Right atrium auricular region (tissue), 2 donors: ENCODE data around the gene FAU. TPM values are rescaled to one million over a fixed set of nuclear protein-coding genes. Genes with fewer than 3 reads are reported as not detected.

ENCODE experiments used
- DNase-seq: peaks from one replicate; pipeline ENCODE4 v3.0.0-alpha.2; 2019; ENCODE audit warnings: low spot score
- H3K27ac ChIP-seq, 2 donors: fragments of 200-600 bp; sonication (generic); 1 replicate in 1 of 2; 2 replicates in 1 of 2; pipeline ENCODE4 v1.5.1; 2016 to 2019
- H3K27me3 ChIP-seq, 2 donors: fragments of 200-600 bp; sonication (generic); one replicate each; pipeline versions ENCODE4 v1.5.1 to v1.6.0; 2017 to 2019
- H3K36me3 ChIP-seq: fragments of 200-600 bp; sonication (generic); one replicate; pipeline ENCODE4 v1.5.1; 2016
- H3K4me1 ChIP-seq, 2 donors: fragments of 200-600 bp; sonication (generic); one replicate each; pipeline versions ENCODE4 v1.5.1 to v1.6.0; 2017 to 2019
- H3K4me3 ChIP-seq, 2 donors: fragments of 200-600 bp; sonication (generic); 1 replicate in 1 of 2; 2 replicates in 1 of 2; pipeline ENCODE4 v1.5.1; 2017 to 2019; ENCODE audit warnings: mild to moderate bottlenecking in 1 of 2, moderate library complexity in 1 of 2
- H3K9me3 ChIP-seq, 2 donors: fragments of 200-600 bp; sonication (generic); one replicate each; pipeline ENCODE4 v1.5.1; 2019
- CTCF ChIP-seq, 2 donors: fragments of 200-600 bp; sonication (generic); IDR thresholded peaks; one replicate each; pipeline ENCODE4 v1.5.1; 2019; ENCODE audit warnings: antibody characterized with exemption in 2 of 2
- total RNA-seq, 2 donors: library from RNA; depleted of rRNA; stranded (reverse); fragments of >200 nt; gene quantifications; one replicate each; pipeline ENCODE4 v1.1.0, GENCODE V29; 2016

Gene FAU
- total RNA-seq, 2 donors from 2014 or later: 361 to 585 TPM

GRCh38 chr11:65083134-65083833 lies 38.6 kb downstream of the FAU start:
- Histone ChIP-seq H3K4me1 (peaks cover 0 to 24% of the 10 kb centered on the region in 2 donors), H3K27ac (peak overlapping the region; percentile 90 to 93), H3K4me3 (peak overlapping the region; percentile 91 to 92), H3K27me3 (no peaks in the 10 kb centered on the region), H3K36me3 (peaks cover 16% of the 10 kb centered on the region), H3K9me3 (no peaks in the 10 kb centered on the region)
- no peak for DNase-seq
- TF ChIP-seq CTCF (IDR thresholded peaks at IDR 0.05): no peak

DNA sequence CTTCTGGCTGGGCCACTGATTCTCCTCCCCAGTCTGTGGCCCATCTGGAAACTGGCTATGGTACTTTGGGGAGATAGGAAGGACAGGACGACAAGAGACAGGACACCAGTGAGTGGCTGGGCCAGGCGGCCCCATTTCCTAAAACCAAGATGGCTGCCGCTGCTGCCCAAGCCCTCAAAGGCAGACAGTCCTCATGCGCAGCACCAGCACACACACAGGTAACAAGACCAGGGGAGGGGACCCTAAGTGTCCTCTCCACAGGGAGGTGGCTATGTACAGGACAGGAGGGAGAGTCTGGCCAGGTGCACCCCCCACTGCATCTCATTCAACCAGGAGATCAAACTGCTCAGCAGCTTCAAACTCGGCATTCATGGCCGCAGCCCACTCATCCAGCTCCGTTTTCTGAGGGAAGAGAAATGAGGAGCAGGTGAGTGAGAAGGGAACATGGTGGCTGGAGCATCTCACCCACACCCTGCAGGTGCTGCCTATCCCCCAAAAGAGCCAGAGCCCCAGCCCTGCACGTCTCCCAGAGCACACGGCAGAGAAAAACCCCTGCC lies 43.1 kb downstream of the FAU start:
- Histone ChIP-seq H3K4me1 (peaks cover 0 to 9% of the 10 kb centered on the region in 2 donors), H3K27ac (no peak overlapping the region), H3K27me3 (no peaks in the 10 kb centered on the region), H3K36me3 (no peaks in the 10 kb centered on the region), H3K4me3 (no peak overlapping the region), H3K9me3 (no peaks in the 10 kb centered on the region)
- DNase-seq: no peak
- no peak for TF ChIP-seq CTCF (IDR thresholded peaks at IDR 0.05)

GRCh38 chr11:65078151-65078550 lies 43.8 kb downstream of the FAU start:
- H3K9me3 ChIP-seq: no peaks in the 10 kb centered on the region
- no peaks in the 10 kb centered on the region for H3K27me3 ChIP-seq
- peak; percentile 32 to 55 for TF ChIP-seq CTCF (IDR thresholded peaks at IDR 0.05)
- no peak overlapping the region for H3K27ac ChIP-seq
- DNase-seq: no peak
- no peaks in the 10 kb centered on the region for H3K36me3 ChIP-seq
- no peak overlapping the region for H3K4me3 ChIP-seq
- H3K4me1 ChIP-seq: peaks cover 0 to 2% of the 10 kb centered on the region in 2 donors

DNA sequence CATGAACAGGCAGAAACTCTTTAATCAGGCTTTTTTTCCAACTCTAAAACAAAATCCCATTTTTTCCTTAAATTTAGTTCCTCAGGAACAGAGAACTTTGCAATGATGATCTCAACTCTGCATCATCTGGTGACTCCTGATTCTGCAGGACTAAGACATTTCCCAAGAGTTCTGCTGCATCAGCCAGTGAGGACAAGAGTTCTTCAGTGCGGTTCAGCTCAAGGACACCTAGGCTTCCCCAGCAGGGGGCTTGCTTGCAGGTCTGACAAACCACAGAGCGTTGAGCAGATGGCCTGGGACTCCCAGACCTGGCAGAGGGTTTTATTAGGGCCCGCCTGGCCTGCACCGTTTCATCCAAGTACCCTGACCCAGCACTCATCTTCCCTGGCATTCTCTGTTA lies 44.5 kb downstream of the FAU start:
- no peak overlapping the region for H3K4me3 ChIP-seq
- TF ChIP-seq CTCF (IDR thresholded peaks at IDR 0.05): no peak
- H3K27me3 ChIP-seq: no peaks in the 10 kb centered on the region
- H3K36me3 ChIP-seq: no peaks in the 10 kb centered on the region
- no peak overlapping the region for H3K27ac ChIP-seq
- no peaks in the 10 kb centered on the region for H3K9me3 ChIP-seq
- H3K4me1 ChIP-seq: no peaks in the 10 kb centered on the region
- no peak for DNase-seq

- H3K36me3 ChIP-seq: no peaks in the 10 kb centered on the region
- H3K27me3 ChIP-seq: no peaks in the 10 kb centered on the region
- H3K4me1 ChIP-seq: no peaks in the 10 kb centered on the region
- no peak overlapping the region for H3K4me3 ChIP-seq
- DNase-seq: no peak
- no peak for TF ChIP-seq CTCF (IDR thresholded peaks at IDR 0.05)
- H3K27ac ChIP-seq: no peak overlapping the region
- H3K9me3 ChIP-seq: no peaks in the 10 kb centered on the region
Measured at GRCh38 chr11:65072631-65072966, 49.3 kb downstream of the FAU start.
